K562 (cell line): ENCODE results near the gene PMEPA1. TPM values are rescaled to one million over a fixed set of nuclear protein-coding genes. Genes with fewer than 3 reads are reported as not detected.

Experiments used
- ATAC-seq: fragments of 200-7000 bp; cut with Tn5 transposase; 3 replicates; pipeline ENCODE4 v1.9.1; 2020; ENCODE audit warnings: moderate library complexity
- BruUV-seq: library from RNA; stranded (reverse); fragments of 400-500 nt; replicated peaks from 2 replicates; lab custom pipeline; 2021; lab: Mats Ljungman, UMichigan
- CTCF ChIA-PET: fragments of 300-600 bp; formaldehyde crosslinking; extraction: SDS; loops from one replicate; lab custom pipeline; 2021; ENCODE audit warnings: low intra/inter-chr PET ratio; lab: Yijun Ruan, JAX
- POLR2A ChIA-PET: fragments of 300-600, 350-650 bp; sonication (Branson Sonifier 250); formaldehyde crosslinking; extraction: SDS; loops from one replicate; lab custom pipeline; 2021; ENCODE audit warnings: antibody characterized with exemption, inconsistent platforms; lab: Yijun Ruan, JAX
- DNase-seq, 4 experiments: peaks; one replicate each; pipeline versions ENCODE4 v3.0.0 to v3.0.0-alpha.2; 2011 to 2018; ENCODE audit warnings: low spot score in 3 of 4, mixed read lengths in 3 of 4; ENCODE audit errors: extremely low read depth in 1 of 4
- FAIRE-seq: peaks from 2 replicates; lab custom pipeline; 2011; peaks lifted over from hg19 to GRCh38; lab: Jason Lieb, UNC
- H2AFZ ChIP-seq: 2 replicates; pipeline ENCODE4 v1.6.0; 2011; ENCODE audit warnings: low read depth, low read length, control low read depth, inconsistent platforms
- H3K27ac ChIP-seq: fragments of 200-600 bp; 3 replicates; pipeline ENCODE4 v1.8.0; 2011; ENCODE audit warnings: low read depth, mild to moderate bottlenecking, control low read depth, inconsistent platforms, low read length, moderate library complexity, mixed read lengths; ENCODE audit errors: extremely low read depth
- H3K27me3 ChIP-seq, 2 experiments: fragments of 300-600 bp in 1 of 2; 2 replicates in 1 of 2; 3 replicates in 1 of 2; pipeline versions ENCODE4 v1.6.0 to v1.8.0; 2011; ENCODE audit warnings: inconsistent platforms in 2 of 2, low read length in 2 of 2, mild to moderate bottlenecking in 1 of 2, mixed read lengths in 1 of 2, moderate library complexity in 1 of 2; ENCODE audit not compliant: control insufficient read depth in 2 of 2, insufficient read depth in 2 of 2
- H3K36me3 ChIP-seq: fragments of 300-600 bp; 3 replicates; pipeline ENCODE4 v1.8.0; 2011; ENCODE audit warnings: mild to moderate bottlenecking, low read length, inconsistent platforms; ENCODE audit not compliant: control insufficient read depth, insufficient read depth
- H3K4me1 ChIP-seq, 2 experiments: fragments of 200-600 bp in 1 of 2; replicated peaks in 1 of 2; 2 replicates in 1 of 2; 3 replicates in 1 of 2; pipeline versions ENCODE4 v1.5.1 to v1.8.0; 2011; ENCODE audit warnings: inconsistent platforms in 2 of 2, low read length in 2 of 2, mild to moderate bottlenecking in 1 of 2, mixed read lengths in 1 of 2, moderate library complexity in 1 of 2; ENCODE audit not compliant: control insufficient read depth in 2 of 2, insufficient read depth in 2 of 2
- H3K4me2 ChIP-seq: 2 replicates; pipeline ENCODE4 v1.6.1; 2011; ENCODE audit warnings: low read length, control low read depth, inconsistent platforms, mixed read lengths; ENCODE audit not compliant: insufficient read depth
- H3K4me3 ChIP-seq: fragments of 200-600 bp; sonication (generic), shearing (Covaris generic); 2 replicates; pipeline ENCODE4 v1.5.1; 2016; ENCODE audit warnings: control low read depth, inconsistent platforms
- H3K79me2 ChIP-seq: fragments of 200-600 bp; 3 replicates; pipeline ENCODE4 v1.8.0; 2011; ENCODE audit warnings: low read length, inconsistent platforms; ENCODE audit not compliant: control insufficient read depth, insufficient read depth
- H3K9ac ChIP-seq, 2 experiments: 2 replicates each; pipeline versions ENCODE4 v1.6.0 to v1.6.1; 2011; ENCODE audit warnings: low read depth in 2 of 2, low read length in 2 of 2, control low read depth in 1 of 2, inconsistent platforms in 1 of 2, mild to moderate bottlenecking in 1 of 2, mixed read lengths in 1 of 2; ENCODE audit not compliant: insufficient read depth in 1 of 2
- H3K9me1 ChIP-seq: one replicate; pipeline ENCODE4 v1.6.0; 2011; ENCODE audit warnings: inconsistent platforms, mild to moderate bottlenecking, low read length, moderate library complexity; ENCODE audit not compliant: control insufficient read depth, insufficient read depth
- H3K9me3 ChIP-seq: replicated peaks from 2 replicates; pipeline ENCODE4 v1.5.1; 2011; ENCODE audit warnings: low read depth, low read length, inconsistent platforms; ENCODE audit not compliant: control insufficient read depth, insufficient read depth
- H4K20me1 ChIP-seq: replicated peaks from 2 replicates; pipeline ENCODE4 v1.6.1; 2011; ENCODE audit warnings: low read length, inconsistent platforms, mixed read lengths; ENCODE audit not compliant: control insufficient read depth, insufficient read depth
- HNRNPK ChIP-seq: fragments of 200-400 bp; formaldehyde crosslinking; IDR thresholded peaks from one replicate; pipeline ENCODE4 v1.6.1; 2018; ENCODE audit warnings: mild to moderate bottlenecking, low read depth, low read length; ENCODE audit not compliant: poor library complexity, severe bottlenecking
- PHF20 ChIP-seq: fragments of 450-650 bp; IDR thresholded peaks from 2 replicates; pipeline ENCODE4 v1.6.1; 2018; ENCODE audit not compliant: partially characterized antibody
- RBM15 ChIP-seq: fragments of 200-400 bp; formaldehyde crosslinking; IDR thresholded peaks from 2 replicates; pipeline ENCODE4 v1.6.1; 2018; ENCODE audit warnings: mild to moderate bottlenecking, low read length, moderate library complexity; ENCODE audit not compliant: insufficient read depth
- RFX7 ChIP-seq: fragments of 250-450 bp; sonication (Bioruptor Pico); IDR thresholded peaks from 2 replicates; pipeline ENCODE4 v1.5.1; 2021; ENCODE audit warnings: mild to moderate bottlenecking
- SRF ChIP-seq, 2 experiments: fragments of 250-450, 450-650 bp in 1 of 2; sonication (Bioruptor Pico) in 1 of 2; sonication (generic) in 1 of 2; formaldehyde crosslinking; IDR thresholded peaks; 2 replicates each; pipeline versions ENCODE4 v1.5.0 to v1.5.1; 2020 to 2022; ENCODE audit warnings: mild to moderate bottlenecking in 1 of 2, missing genetic modification reagents in 1 of 2
- ZKSCAN8 ChIP-seq: fragments of 200-800 bp; sonication (Bioruptor generic); IDR thresholded peaks from 2 replicates; pipeline ENCODE4 v1.6.1; 2016; ENCODE audit warnings: missing genetic modification characterization, missing compliant biosample characterization
- ZNF41 ChIP-seq: fragments of 250-450 bp; sonication (Bioruptor Pico); conservative IDR thresholded peaks from 2 replicates; pipeline ENCODE4 v1.4.0; 2020; ENCODE audit warnings: mild to moderate bottlenecking
- WGBS: fragments of 100-300 bp; shearing (Covaris generic); methylation state at CpG from one replicate; pipeline ENCODE4 v1.1.6; 2016; ENCODE audit warnings: low coverage, mixed read lengths; ENCODE audit not compliant: insufficient coverage; ENCODE audit errors: missing lambda C conversion rate; 5-methylcytosine and 5-hydroxymethylcytosine counted together
- in situ Hi-C: fragments of 300-500 bp; cut with MboI; formaldehyde crosslinking; loops from 4 replicates; pipeline ENCODE4 v1.15.0; 2018; ENCODE audit warnings: inconsistent platforms, mixed read lengths
- intact Hi-C: fragments of 100-400 bp; cut with micrococcal nuclease; formaldehyde crosslinking; loops from 2 replicates; pipeline ENCODE4 v1.14.2; 2022
- polyA plus RNA-seq, 8 experiments: library from polyadenylated mRNA; depleted of rRNA in 4 of 8; stranded (reverse) in 5 of 8; unstranded in 3 of 8; fragments of >200 nt; fragmentation: Nextera tagmentation in 2 of 8; fragmentation: Illumina TruSeq in 1 of 8; extraction: Ambion mirVana in 2 of 8; extraction: Trizol in 1 of 8; gene quantifications; 2 replicates each; pipeline versions ENCODE4 v1.2.1 to v1.2.3, GENCODE V29; 2011 to 2014; ENCODE audit warnings: inconsistent platforms in 1 of 8, missing spikeins in 1 of 8
- total RNA-seq, 7 experiments: library from RNA; depleted of rRNA in 6 of 7; stranded (reverse); fragments of >200 nt in 6 of 7; fragmentation: Illumina TruSeq in 2 of 7; extraction: Trizol in 2 of 7; gene quantifications; 2 replicates each; pipeline versions ENCODE4 v1.2.1 to v1.2.3, GENCODE V29; 2011 to 2021; ENCODE audit warnings: low replicate concordance in 1 of 7
- TF ChIP-seq, protein P1 (sequence below): fragments of 250-450 bp; sonication (Bioruptor Pico); IDR thresholded peaks from 2 replicates; pipeline ENCODE4 v1.5.1; 2021; ENCODE audit warnings: mild to moderate bottlenecking
- TF ChIP-seq, protein P2 (sequence below): fragments of 450-650 bp; IDR thresholded peaks from 2 replicates; pipeline ENCODE4 v1.6.1; 2016; ENCODE audit warnings: mild to moderate bottlenecking, moderate library complexity

The PMEPA1 gene
- total and polyA plus RNA-seq, 9 of the 15 experiments (the other 6 are each of a cell fraction or from before 2014, with no cell fraction given): 0.16 TPM; not detected in 8

DNA sequence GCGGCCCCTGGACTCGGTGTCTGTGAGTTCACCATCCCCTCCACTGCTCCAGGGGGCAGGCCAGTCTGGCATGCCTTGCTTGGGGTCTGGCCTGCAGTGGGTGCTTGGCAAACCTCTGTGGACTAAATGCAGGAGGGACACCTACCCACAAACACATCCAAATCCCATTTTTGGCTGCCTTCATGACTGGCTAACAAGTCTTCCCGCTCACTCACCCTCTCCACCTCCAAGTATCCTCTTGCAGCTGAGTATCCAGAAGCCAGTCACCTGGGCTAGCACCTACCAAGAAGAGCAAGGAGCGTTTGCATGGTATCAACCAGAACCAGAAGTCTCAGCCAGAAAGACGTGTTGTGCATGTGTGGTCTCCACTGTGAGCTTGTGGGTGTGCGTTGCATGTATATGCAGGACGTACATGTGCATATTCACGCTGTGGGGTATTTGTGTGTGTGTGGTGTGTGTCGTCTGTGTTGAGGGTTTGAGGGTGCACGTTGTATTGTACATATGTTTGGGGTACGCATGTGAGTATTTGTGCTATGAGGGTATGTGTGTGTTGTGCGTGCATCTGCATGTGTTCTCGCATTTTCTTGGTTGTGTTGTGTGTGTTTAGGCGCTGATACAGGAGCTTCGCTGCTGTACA is 5.6 kb upstream of the PMEPA1 start:
- no peak overlapping the region for H2AFZ ChIP-seq
- CTCF ChIA-PET: no interaction called here
- POLR2A ChIA-PET: no interaction called here
- no peak overlapping the region for H3K4me3 ChIP-seq
- WGBS: 0% methylated on average over 15 of the region's 15 CpGs
- BruUV-seq: no TSS peak
- H3K36me3 ChIP-seq: no peaks in the 10 kb centered on the region
- ATAC-seq (no peak), DNase-seq (no peak), FAIRE-seq (no peak)
- intact Hi-C loops (no loop called here), in situ Hi-C loops (no loop called here)
- H3K9ac ChIP-seq: no peak overlapping the region
- H4K20me1 ChIP-seq: peaks cover 12% of the 10 kb centered on the region
- no peak overlapping the region for H3K27ac ChIP-seq
- no peaks in the 10 kb centered on the region for H3K9me3 ChIP-seq
- no peaks in the 10 kb centered on the region for H3K79me2 ChIP-seq
- H3K9me1 ChIP-seq: no peaks in the 10 kb centered on the region
- H3K4me2 ChIP-seq: no peak overlapping the region
- H3K4me1 ChIP-seq: peaks cover 0 to 9% of the 10 kb centered on the region in 2 experiments; a peak in 2 of 5 replicates
- peaks cover 17 to 59% of the 10 kb centered on the region in 2 experiments for H3K27me3 ChIP-seq
- TF ChIP-seq HNRNPK (no peak), ZKSCAN8 (CRISPR knock-in tag) (no peak), SRF (CRISPR knock-in tag; IDR thresholded peaks at IDR 0.05) (no peak), RFX7 (CRISPR knock-in tag) (no peak), RBM15 (no peak), ZNF41 (CRISPR knock-in tag) (no peak), PHF20 (no peak)
- TF ChIP-seq, protein P1, sequence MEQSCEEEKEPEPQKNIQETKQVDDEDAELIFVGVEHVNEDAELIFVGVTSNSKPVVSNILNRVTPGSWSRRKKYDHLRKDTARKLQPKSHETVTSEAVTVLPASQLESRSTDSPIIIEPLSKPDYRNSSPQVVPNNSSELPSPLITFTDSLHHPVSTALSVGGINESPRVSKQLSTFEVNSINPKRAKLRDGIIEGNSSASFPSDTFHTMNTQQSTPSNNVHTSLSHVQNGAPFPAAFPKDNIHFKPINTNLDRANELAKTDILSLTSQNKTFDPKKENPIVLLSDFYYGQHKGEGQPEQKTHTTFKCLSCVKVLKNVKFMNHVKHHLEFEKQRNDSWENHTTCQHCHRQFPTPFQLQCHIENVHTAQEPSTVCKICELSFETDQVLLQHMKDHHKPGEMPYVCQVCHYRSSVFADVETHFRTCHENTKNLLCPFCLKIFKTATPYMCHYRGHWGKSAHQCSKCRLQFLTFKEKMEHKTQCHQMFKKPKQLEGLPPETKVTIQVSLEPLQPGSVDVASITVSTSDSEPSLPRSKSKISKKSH: no peak
- TF ChIP-seq, protein P2, sequence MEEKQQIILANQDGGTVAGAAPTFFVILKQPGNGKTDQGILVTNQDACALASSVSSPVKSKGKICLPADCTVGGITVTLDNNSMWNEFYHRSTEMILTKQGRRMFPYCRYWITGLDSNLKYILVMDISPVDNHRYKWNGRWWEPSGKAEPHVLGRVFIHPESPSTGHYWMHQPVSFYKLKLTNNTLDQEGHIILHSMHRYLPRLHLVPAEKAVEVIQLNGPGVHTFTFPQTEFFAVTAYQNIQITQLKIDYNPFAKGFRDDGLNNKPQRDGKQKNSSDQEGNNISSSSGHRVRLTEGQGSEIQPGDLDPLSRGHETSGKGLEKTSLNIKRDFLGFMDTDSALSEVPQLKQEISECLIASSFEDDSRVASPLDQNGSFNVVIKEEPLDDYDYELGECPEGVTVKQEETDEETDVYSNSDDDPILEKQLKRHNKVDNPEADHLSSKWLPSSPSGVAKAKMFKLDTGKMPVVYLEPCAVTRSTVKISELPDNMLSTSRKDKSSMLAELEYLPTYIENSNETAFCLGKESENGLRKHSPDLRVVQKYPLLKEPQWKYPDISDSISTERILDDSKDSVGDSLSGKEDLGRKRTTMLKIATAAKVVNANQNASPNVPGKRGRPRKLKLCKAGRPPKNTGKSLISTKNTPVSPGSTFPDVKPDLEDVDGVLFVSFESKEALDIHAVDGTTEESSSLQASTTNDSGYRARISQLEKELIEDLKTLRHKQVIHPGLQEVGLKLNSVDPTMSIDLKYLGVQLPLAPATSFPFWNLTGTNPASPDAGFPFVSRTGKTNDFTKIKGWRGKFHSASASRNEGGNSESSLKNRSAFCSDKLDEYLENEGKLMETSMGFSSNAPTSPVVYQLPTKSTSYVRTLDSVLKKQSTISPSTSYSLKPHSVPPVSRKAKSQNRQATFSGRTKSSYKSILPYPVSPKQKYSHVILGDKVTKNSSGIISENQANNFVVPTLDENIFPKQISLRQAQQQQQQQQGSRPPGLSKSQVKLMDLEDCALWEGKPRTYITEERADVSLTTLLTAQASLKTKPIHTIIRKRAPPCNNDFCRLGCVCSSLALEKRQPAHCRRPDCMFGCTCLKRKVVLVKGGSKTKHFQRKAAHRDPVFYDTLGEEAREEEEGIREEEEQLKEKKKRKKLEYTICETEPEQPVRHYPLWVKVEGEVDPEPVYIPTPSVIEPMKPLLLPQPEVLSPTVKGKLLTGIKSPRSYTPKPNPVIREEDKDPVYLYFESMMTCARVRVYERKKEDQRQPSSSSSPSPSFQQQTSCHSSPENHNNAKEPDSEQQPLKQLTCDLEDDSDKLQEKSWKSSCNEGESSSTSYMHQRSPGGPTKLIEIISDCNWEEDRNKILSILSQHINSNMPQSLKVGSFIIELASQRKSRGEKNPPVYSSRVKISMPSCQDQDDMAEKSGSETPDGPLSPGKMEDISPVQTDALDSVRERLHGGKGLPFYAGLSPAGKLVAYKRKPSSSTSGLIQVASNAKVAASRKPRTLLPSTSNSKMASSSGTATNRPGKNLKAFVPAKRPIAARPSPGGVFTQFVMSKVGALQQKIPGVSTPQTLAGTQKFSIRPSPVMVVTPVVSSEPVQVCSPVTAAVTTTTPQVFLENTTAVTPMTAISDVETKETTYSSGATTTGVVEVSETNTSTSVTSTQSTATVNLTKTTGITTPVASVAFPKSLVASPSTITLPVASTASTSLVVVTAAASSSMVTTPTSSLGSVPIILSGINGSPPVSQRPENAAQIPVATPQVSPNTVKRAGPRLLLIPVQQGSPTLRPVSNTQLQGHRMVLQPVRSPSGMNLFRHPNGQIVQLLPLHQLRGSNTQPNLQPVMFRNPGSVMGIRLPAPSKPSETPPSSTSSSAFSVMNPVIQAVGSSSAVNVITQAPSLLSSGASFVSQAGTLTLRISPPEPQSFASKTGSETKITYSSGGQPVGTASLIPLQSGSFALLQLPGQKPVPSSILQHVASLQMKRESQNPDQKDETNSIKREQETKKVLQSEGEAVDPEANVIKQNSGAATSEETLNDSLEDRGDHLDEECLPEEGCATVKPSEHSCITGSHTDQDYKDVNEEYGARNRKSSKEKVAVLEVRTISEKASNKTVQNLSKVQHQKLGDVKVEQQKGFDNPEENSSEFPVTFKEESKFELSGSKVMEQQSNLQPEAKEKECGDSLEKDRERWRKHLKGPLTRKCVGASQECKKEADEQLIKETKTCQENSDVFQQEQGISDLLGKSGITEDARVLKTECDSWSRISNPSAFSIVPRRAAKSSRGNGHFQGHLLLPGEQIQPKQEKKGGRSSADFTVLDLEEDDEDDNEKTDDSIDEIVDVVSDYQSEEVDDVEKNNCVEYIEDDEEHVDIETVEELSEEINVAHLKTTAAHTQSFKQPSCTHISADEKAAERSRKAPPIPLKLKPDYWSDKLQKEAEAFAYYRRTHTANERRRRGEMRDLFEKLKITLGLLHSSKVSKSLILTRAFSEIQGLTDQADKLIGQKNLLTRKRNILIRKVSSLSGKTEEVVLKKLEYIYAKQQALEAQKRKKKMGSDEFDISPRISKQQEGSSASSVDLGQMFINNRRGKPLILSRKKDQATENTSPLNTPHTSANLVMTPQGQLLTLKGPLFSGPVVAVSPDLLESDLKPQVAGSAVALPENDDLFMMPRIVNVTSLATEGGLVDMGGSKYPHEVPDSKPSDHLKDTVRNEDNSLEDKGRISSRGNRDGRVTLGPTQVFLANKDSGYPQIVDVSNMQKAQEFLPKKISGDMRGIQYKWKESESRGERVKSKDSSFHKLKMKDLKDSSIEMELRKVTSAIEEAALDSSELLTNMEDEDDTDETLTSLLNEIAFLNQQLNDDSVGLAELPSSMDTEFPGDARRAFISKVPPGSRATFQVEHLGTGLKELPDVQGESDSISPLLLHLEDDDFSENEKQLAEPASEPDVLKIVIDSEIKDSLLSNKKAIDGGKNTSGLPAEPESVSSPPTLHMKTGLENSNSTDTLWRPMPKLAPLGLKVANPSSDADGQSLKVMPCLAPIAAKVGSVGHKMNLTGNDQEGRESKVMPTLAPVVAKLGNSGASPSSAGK: no peak
